ENCODE measurements around the gene AATK. TPM values are rescaled to one million over a fixed set of nuclear protein-coding genes. Genes with fewer than 3 reads are reported as not detected.

Gene AATK
- total and polyA plus RNA-seq, 2 of the 13 experiments (the other 11 are each of a cell fraction or from before 2014, with no cell fraction given), result 2.9 to 8.4 TPM

DNA sequence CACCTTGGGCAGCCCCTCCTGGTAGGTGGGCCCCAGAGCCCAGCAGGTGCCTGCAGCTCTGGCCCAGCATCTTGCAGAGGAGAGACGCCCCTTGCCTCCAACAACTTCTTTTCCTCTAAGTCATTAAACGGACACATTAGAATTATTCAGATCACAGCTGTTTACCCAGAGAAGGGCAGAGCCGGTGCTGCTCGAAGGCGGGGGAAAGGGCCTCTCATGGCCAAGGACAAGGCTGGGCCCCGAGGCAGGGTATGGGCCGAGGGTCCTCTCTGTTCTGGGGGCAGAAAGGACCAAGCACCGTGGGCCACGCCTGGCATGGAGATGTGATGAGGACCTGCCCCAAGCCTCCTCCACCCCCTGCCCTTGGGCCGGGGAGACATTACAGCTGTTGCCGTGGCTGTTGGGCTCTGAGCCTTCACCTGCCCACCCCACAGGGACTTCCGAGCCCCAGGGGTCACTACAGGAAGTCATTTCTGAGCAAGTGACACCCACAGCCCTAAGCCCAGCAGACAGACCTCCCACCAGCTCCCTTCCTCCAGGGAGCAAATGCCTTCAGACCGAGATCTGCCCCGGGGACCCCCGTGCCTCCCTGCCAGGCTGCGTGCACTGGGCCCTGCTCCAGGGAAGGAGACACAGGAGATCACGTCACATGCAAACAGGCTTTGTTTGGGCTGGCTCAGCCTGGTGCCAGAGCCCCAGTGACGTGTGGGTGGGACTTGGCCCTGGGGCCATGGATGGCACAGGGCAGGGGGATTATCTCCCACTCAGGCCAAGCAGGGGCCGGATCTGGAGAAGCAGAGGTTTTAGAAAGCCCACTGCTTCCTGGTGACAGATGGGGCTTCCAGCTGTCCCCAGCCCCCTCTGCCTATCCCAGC is 1.4 kb downstream of the AATK start (continued):
- TF ChIP-seq ZNF333 (CRISPR knock-in tag; IDR thresholded peaks at IDR 0.05; ENCODE audit: borderline replicate concordance), result peak; percentile 10; the same call in 1 of the 2 replicates
- TF ChIP-seq HDAC2 (CRISPR knock-in tag; IDR thresholded peaks at IDR 0.05), result peak; percentile 39
- TF ChIP-seq ZBTB20 (CRISPR knock-in tag; IDR thresholded peaks at IDR 0.05; ENCODE audit: borderline replicate concordance, low read depth), result no peak
- no peak for TF ChIP-seq CENPX (CRISPR knock-in tag; IDR thresholded peaks at IDR 0.05)
- TF ChIP-seq DMAP1 (CRISPR knock-in tag; IDR thresholded peaks at IDR 0.05), result no peak
- no peak for TF ChIP-seq ZNF264 (CRISPR knock-in tag; IDR thresholded peaks at IDR 0.05)
- no peak for TF ChIP-seq SETDB1 (CRISPR knock-in tag; IDR thresholded peaks at IDR 0.05; ENCODE audit: borderline replicate concordance)
- TF ChIP-seq, protein P1, sequence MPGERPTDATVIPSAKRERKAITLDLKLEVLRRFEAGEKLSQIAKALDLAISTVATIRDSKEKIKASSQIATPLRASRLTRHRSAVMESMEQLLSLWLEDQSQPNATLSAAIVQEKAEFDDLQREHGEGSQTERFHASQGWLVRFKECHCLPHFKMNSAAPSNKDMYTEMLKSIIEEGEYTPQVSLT (CRISPR knock-in tag; IDR thresholded peaks at IDR 0.05; ENCODE audit: borderline replicate concordance, low read depth), result no peak
- TF ChIP-seq, protein P2, sequence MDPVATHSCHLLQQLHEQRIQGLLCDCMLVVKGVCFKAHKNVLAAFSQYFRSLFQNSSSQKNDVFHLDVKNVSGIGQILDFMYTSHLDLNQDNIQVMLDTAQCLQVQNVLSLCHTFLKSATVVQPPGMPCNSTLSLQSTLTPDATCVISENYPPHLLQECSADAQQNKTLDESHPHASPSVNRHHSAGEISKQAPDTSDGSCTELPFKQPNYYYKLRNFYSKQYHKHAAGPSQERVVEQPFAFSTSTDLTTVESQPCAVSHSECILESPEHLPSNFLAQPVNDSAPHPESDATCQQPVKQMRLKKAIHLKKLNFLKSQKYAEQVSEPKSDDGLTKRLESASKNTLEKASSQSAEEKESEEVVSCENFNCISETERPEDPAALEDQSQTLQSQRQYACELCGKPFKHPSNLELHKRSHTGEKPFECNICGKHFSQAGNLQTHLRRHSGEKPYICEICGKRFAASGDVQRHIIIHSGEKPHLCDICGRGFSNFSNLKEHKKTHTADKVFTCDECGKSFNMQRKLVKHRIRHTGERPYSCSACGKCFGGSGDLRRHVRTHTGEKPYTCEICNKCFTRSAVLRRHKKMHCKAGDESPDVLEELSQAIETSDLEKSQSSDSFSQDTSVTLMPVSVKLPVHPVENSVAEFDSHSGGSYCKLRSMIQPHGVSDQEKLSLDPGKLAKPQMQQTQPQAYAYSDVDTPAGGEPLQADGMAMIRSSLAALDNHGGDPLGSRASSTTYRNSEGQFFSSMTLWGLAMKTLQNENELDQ (CRISPR knock-in tag; IDR thresholded peaks at IDR 0.05; ENCODE audit: borderline replicate concordance), result 0 out of 2 replicates have a peak, but pooled peaks have one; percentile 21
- no peak; the same call in 1 of the 2 replicates for TF ChIP-seq ZNF430 (CRISPR knock-in tag; IDR thresholded peaks at IDR 0.05)
- no peak for TF ChIP-seq CEBPB (IDR thresholded peaks at IDR 0.05; ENCODE audit: borderline replicate concordance, low read depth, low read length)
- peak; percentile 65; the same call in 1 of the 2 replicates for TF ChIP-seq ARNT2 (CRISPR knock-in tag; IDR thresholded peaks at IDR 0.05; ENCODE audit: low read depth)
- no peak for TF ChIP-seq NCOA5 (CRISPR knock-in tag; IDR thresholded peaks at IDR 0.05)
- TF ChIP-seq SALL1 (CRISPR knock-in tag; IDR thresholded peaks at IDR 0.05), result no peak
- TF ChIP-seq, protein P3, sequence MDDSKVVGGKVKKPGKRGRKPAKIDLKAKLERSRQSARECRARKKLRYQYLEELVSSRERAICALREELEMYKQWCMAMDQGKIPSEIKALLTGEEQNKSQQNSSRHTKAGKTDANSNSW (CRISPR knock-in tag; IDR thresholded peaks at IDR 0.05; ENCODE audit: borderline replicate concordance), result no peak; the same call in 1 of the 2 replicates
- no peak for TF ChIP-seq CCDC6 (CRISPR knock-in tag; IDR thresholded peaks at IDR 0.05)
- no peak for TF ChIP-seq ATM (IDR thresholded peaks at IDR 0.05; ENCODE audit: borderline replicate concordance)
- TF ChIP-seq ZNF501 (CRISPR knock-in tag; IDR thresholded peaks at IDR 0.05), result no peak; the same call in 1 of the 2 replicates
- TF ChIP-seq ZNF672 (CRISPR knock-in tag; IDR thresholded peaks at IDR 0.05), result no peak
- no peak for TF ChIP-seq ZNF121 (CRISPR knock-in tag; IDR thresholded peaks at IDR 0.05)
- peak; percentile 21 for TF ChIP-seq POGZ (CRISPR knock-in tag; IDR thresholded peaks at IDR 0.05)
- TF ChIP-seq TBL1XR1 (IDR thresholded peaks at IDR 0.05; ENCODE audit: borderline replicate concordance, low read length, partially characterized antibody), result no peak
- TF ChIP-seq, protein P4, sequence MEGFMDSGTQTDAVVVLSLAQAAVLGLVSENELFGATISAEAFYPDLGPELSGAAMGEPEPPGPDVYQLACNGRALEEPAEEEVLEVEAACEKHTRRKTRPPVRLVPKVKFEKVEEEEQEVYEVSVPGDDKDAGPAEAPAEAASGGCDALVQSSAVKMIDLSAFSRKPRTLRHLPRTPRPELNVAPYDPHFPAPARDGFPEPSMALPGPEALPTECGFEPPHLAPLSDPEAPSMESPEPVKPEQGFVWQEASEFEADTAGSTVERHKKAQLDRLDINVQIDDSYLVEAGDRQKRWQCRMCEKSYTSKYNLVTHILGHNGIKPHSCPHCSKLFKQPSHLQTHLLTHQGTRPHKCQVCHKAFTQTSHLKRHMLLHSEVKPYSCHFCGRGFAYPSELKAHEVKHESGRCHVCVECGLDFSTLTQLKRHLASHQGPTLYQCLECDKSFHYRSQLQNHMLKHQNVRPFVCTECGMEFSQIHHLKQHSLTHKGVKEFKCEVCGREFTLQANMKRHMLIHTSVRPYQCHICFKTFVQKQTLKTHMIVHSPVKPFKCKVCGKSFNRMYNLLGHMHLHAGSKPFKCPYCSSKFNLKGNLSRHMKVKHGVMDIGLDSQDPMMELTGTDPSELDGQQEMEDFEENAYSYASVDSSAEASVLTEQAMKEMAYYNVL (CRISPR knock-in tag; IDR thresholded peaks at IDR 0.05; ENCODE audit: borderline replicate concordance), result peak; percentile 57; the same call in 1 of the 2 replicates
- TF ChIP-seq FOXA1 (IDR thresholded peaks at IDR 0.05), result no peak
- TF ChIP-seq FOXA1 (CRISPR knock-in tag; IDR thresholded peaks at IDR 0.05), result peak; percentile 58; the same call in 1 of the 2 replicates
- no peak for TF ChIP-seq MZF1 (CRISPR knock-in tag; IDR thresholded peaks at IDR 0.05; ENCODE audit: borderline replicate concordance)
- no peak for TF ChIP-seq RAD51 (IDR thresholded peaks at IDR 0.05; ENCODE audit: borderline replicate concordance)

All from HepG2 (cell line).